HCT116 (cell line): ENCODE measurements around the gene GCN1. TPM values are rescaled to one million over a fixed set of nuclear protein-coding genes. Genes with fewer than 3 reads are reported as not detected.

Experiments used
- ATAC-seq: fragments of 200-7000 bp; cut with Tn5 transposase; 2 replicates; pipeline ENCODE4 v1.9.1; 2020; ENCODE audit warnings: mild to moderate bottlenecking, moderate library complexity
- BruUV-seq: library from RNA; stranded (reverse); fragments of 400-500 nt; replicated peaks from 2 replicates; lab custom pipeline; 2021; lab: Mats Ljungman, UMichigan
- CTCF ChIA-PET: fragments of 300-600 bp; sonication (Branson Sonifier 250); formaldehyde crosslinking; loops from one replicate; lab custom pipeline; 2021; ENCODE audit warnings: antibody characterized with exemption; lab: Charles Lee
- POLR2A ChIA-PET: fragments of 300-600, 350-600 bp; sonication (Branson Sonifier 250); formaldehyde crosslinking; loops from one replicate; lab custom pipeline; 2021; ENCODE audit warnings: antibody characterized with exemption; lab: Charles Lee
- RAD21 ChIA-PET, 2 experiments: fragments of 300-600 bp; sonication (Branson Sonifier 250); formaldehyde crosslinking; loops; one replicate each; lab custom pipeline; 2023; ENCODE audit warnings: low total read pairs in 2 of 2; ENCODE audit not compliant: uncharacterized antibody in 2 of 2, unreplicated experiment in 2 of 2, low non-redundant PET in 1 of 2; lab: Charles Lee
- DNase-seq: peaks from one replicate; pipeline ENCODE4 v3.0.0-alpha.2; 2010; ENCODE audit warnings: low read depth, low spot score
- H2AFZ ChIP-seq: fragments of 200-600 bp; shearing (Covaris generic), sonication (generic); 2 replicates; pipeline ENCODE4 v1.6.1; 2017; ENCODE audit warnings: low read depth, mixed run types, mixed read lengths, antibody characterized with exemption, low read length; ENCODE audit not compliant: poor library complexity, severe bottlenecking
- H3K27ac ChIP-seq: 2 replicates; pipeline ENCODE4 v1.5.1; 2012; ENCODE audit warnings: low read depth, low read length
- H3K27me3 ChIP-seq: fragments of 200-600 bp; sonication (generic); 2 replicates; pipeline ENCODE4 v1.6.1; 2016; ENCODE audit warnings: mixed run types, low read length, mixed read lengths; ENCODE audit not compliant: insufficient read depth
- H3K36me3 ChIP-seq, 2 experiments: fragments of 200-500 bp in 1 of 2; fragments of 200-600 bp in 1 of 2; sonication (Bioruptor generic) in 1 of 2; sonication (generic) in 1 of 2; 2 replicates each; pipeline versions ENCODE4 v1.5.1 to v1.6.1; 2014 to 2016; ENCODE audit warnings: low read length in 2 of 2, inconsistent platforms in 1 of 2, mixed read lengths in 1 of 2, mixed run types in 1 of 2; ENCODE audit not compliant: insufficient read depth in 2 of 2, control insufficient read depth in 1 of 2
- H3K4me1 ChIP-seq, 2 experiments: fragments of 200-600 bp in 1 of 2; sonication (generic) in 1 of 2; 2 replicates each; pipeline versions ENCODE4 v1.5.1 to v1.6.1; 2012 to 2017; ENCODE audit warnings: low read length in 2 of 2, inconsistent platforms in 1 of 2, mild to moderate bottlenecking in 1 of 2, mixed read lengths in 1 of 2, mixed run types in 1 of 2, moderate library complexity in 1 of 2; ENCODE audit not compliant: insufficient read depth in 2 of 2, control insufficient read depth in 1 of 2
- H3K4me2 ChIP-seq: fragments of 200-600 bp; sonication (generic); 2 replicates; pipeline ENCODE4 v1.6.1; 2017; ENCODE audit warnings: mixed run types, low read length, mixed read lengths
- H3K4me3 ChIP-seq, 2 experiments: fragments of 200-600 bp in 1 of 2; sonication (generic) in 1 of 2; replicated peaks in 1 of 2; 2 replicates each; pipeline ENCODE4 v1.5.1; 2011 to 2016; ENCODE audit warnings: low read length in 2 of 2, control low read depth in 1 of 2, low read depth in 1 of 2, mild to moderate bottlenecking in 1 of 2, mixed read lengths in 1 of 2, mixed run types in 1 of 2
- H3K79me2 ChIP-seq: fragments of 200-600 bp; sonication (generic); 2 replicates; pipeline ENCODE4 v1.6.1; 2017; ENCODE audit warnings: mild to moderate bottlenecking, mixed run types, low read length, moderate library complexity, mixed read lengths; ENCODE audit not compliant: insufficient read depth
- H3K9ac ChIP-seq: fragments of 200-600 bp; sonication (generic); 2 replicates; pipeline ENCODE4 v1.6.1; 2016; ENCODE audit warnings: low read length, mixed read lengths
- H3K9me2 ChIP-seq: fragments of 200-600 bp; sonication (generic), shearing (Covaris generic); 2 replicates; pipeline ENCODE4 v1.6.1; 2017; ENCODE audit warnings: mixed run types, mild to moderate bottlenecking, moderate library complexity; ENCODE audit not compliant: insufficient read depth
- H3K9me3 ChIP-seq, 2 experiments: fragments of 200-500 bp in 1 of 2; fragments of 200-600 bp in 1 of 2; sonication (Bioruptor generic) in 1 of 2; sonication (generic) in 1 of 2; 2 replicates each; pipeline ENCODE4 v1.6.1; 2014 to 2017; ENCODE audit warnings: low read length in 2 of 2, mixed read lengths in 2 of 2, inconsistent platforms in 1 of 2, low read depth in 1 of 2, mild to moderate bottlenecking in 1 of 2, mixed run types in 1 of 2, moderate library complexity in 1 of 2; ENCODE audit not compliant: control insufficient read depth in 1 of 2, insufficient read depth in 1 of 2
- H4K20me1 ChIP-seq: fragments of 200-600 bp; sonication (generic), shearing (Covaris generic); 2 replicates; pipeline ENCODE4 v1.6.1; 2017; ENCODE audit warnings: mixed run types, mild to moderate bottlenecking, moderate library complexity; ENCODE audit not compliant: insufficient read depth
- EZH2 ChIP-seq: fragments of 200-600 bp; sonication (generic); IDR thresholded peaks from 2 replicates; pipeline ENCODE4 v1.6.1; 2017; ENCODE audit warnings: antibody characterized with exemption, mixed run types
- EZH2phosphoT487 ChIP-seq: fragments of 200-600 bp; IDR thresholded peaks from 2 replicates; pipeline ENCODE4 v1.6.1; 2018; ENCODE audit warnings: antibody characterized with exemption, borderline replicate concordance
- FOSL1 ChIP-seq: IDR thresholded peaks from 2 replicates; pipeline ENCODE4 v1.6.1; 2012; ENCODE audit warnings: low read depth
- POLR2AphosphoS5 ChIP-seq: IDR thresholded peaks from 2 replicates; pipeline ENCODE4 v1.6.1; 2011; ENCODE audit warnings: mild to moderate bottlenecking, low read depth, low read length, moderate library complexity
- RAD21 ChIP-seq: IDR thresholded peaks from 2 replicates; pipeline ENCODE4 v1.6.1; 2012; ENCODE audit warnings: low read depth, mild to moderate bottlenecking
- SIN3A ChIP-seq: IDR thresholded peaks from 2 replicates; pipeline ENCODE4 v1.6.1; 2012; ENCODE audit warnings: low read depth
- SRF ChIP-seq: IDR thresholded peaks from 2 replicates; pipeline ENCODE4 v1.6.1; 2012; ENCODE audit warnings: low read depth
- TCF7L2 ChIP-seq: IDR thresholded peaks from 2 replicates; pipeline ENCODE4 v1.7.0; 2011; ENCODE audit warnings: borderline replicate concordance, inconsistent platforms; ENCODE audit not compliant: insufficient read depth, insufficient read length; ENCODE audit errors: extremely low read depth
- ZFX ChIP-seq: fragments of 450-650 bp; IDR thresholded peaks from 2 replicates; pipeline ENCODE4 v1.6.1; 2017
- ZNF274 ChIP-seq: fragments of 200-500 bp; sonication (Bioruptor generic); IDR thresholded peaks from 2 replicates; pipeline ENCODE4 v1.6.1; 2014; ENCODE audit warnings: mild to moderate bottlenecking, low read depth, low read length, inconsistent platforms
- intact Hi-C: fragments of 100-400 bp; cut with micrococcal nuclease; formaldehyde crosslinking; loops from 2 replicates; pipeline ENCODE4 v1.10.0; 2022
- total RNA-seq: library from RNA; stranded (reverse); gene quantifications from one replicate; pipeline ENCODE4 v1.2.1, GENCODE V29; 2021; ENCODE audit not compliant: unreplicated experiment
- TF ChIP-seq, protein P1 (sequence below): IDR thresholded peaks from 2 replicates; pipeline ENCODE4 v1.6.1; 2012
- TF ChIP-seq, protein P2 (sequence below): IDR thresholded peaks from 2 replicates; pipeline ENCODE4 v1.6.1; 2012; ENCODE audit warnings: low read depth

GCN1 gene
- total RNA-seq, 1 experiment from 2014 or later = 184 TPM

DNA sequence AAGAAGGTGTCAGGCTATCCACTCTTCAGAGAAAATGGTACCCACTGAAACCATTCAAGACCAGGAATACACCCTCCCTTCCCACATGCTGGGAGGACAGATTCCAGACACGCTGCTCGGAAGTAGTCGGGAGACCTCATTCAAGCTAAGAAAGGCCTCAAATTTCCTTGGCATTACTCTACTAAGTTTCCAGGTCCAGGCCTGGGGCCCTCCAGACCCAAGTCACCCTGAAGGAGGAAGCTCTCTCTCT is 33.5 kb upstream of the GCN1 start:
- peaks cover 8% of the 10 kb centered on the region; the same call in 1 of the 2 replicates for H4K20me1 ChIP-seq
- peaks cover 49 to 80% of the 10 kb centered on the region in 2 experiments for H3K4me1 ChIP-seq
- peaks cover 92% of the 10 kb centered on the region for H3K79me2 ChIP-seq
- H3K9me2 ChIP-seq = no peaks in the 10 kb centered on the region
- ChIA-PET CTCF (interaction anchor here (0.7 to 8.1 kb wide), 16 partner anchors 10 to 99 kb away, joined by 3 to 181 read pairs (median 6); partner anchors contain the start of genes PLA2G1B, PXN, RNU4-1 and RNU4-2), RAD21 (interaction anchor here (0.7 to 5.4 kb wide), 8 partner anchors 21 to 63 kb away, joined by 3 to 62 read pairs (median 4); partner anchors contain the start of genes PXN (in 2 of the 2), RPLP0 (in 2 of the 2) and RNU4-2 (in 1 of the 2)), POLR2A (interaction anchor here (1.1 to 8.9 kb wide), 6 partner anchors 10 to 63 kb away, joined by 4 to 394 read pairs (median 30); partner anchors contain the start of genes PXN, RNU4-1, RNU4-2 and RPLP0)
- H3K36me3 ChIP-seq = peaks cover 9 to 35% of the 10 kb centered on the region in 2 experiments; a peak in 3 of 4 replicates
- peak overlapping the region; percentile 95 for H3K4me2 ChIP-seq
- H3K9me3 ChIP-seq = no peaks in the 10 kb centered on the region
- peak overlapping the region; percentile 100 for H3K27ac ChIP-seq
- ATAC-seq (no peak), DNase-seq (no peak)
- peak overlapping the region in 1 of 2 experiments; percentile 58; a peak in 1 of 4 replicates for H3K4me3 ChIP-seq
- no peak overlapping the region for H2AFZ ChIP-seq
- H3K27me3 ChIP-seq = no peaks in the 10 kb centered on the region
- TF ChIP-seq POLR2AphosphoS5 (0 out of 2 replicates have a peak, but pooled peaks have one; percentile 6), ZNF274 (no peak), EZH2phosphoT487 (no peak)
- no TSS peak for BruUV-seq
- H3K9ac ChIP-seq = peak overlapping the region; percentile 87
- intact Hi-C loops = loop anchor here (1.0 kb wide), 2 partner anchors 37 to 63 kb away; partner anchors contain the start of genes PXN and RNU4-2

DNA sequence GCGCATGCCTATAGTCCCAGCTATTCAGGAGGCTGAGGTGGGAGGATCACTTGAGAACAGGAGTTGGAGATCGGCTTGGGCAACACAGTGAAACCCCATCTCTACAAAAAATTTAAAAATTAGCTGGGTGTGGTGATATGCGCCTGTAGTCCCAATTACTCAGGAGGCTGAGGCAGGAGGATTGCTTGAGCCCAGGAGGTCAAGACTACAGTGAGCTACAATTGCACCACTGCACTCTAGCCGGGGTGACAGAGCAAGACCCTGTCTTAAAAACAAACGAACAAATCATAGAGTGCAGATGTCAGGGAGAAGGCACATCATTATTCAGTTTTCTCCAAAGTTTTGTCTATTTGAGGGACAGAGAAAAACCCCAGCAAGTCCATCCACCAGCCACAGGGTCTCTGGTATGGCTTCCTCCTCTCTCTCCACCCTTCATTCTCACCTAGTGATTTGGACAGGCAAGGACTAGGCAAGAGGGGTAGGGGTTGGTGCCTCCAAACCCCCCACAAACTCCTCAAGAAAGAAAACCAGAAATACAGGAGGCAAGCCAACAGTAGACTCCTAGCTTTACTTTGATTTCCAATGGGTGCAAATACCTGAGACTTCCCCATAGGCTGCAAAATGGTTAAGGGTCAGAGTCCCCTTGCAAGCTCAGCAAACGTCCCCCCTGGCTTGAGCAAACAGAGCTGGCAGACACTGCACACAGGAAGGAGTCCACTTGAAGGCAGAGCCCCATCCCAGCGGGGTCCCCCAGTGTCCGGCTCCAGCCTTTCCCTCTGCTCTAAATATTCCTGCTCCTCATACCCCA is 32.9 kb upstream of the GCN1 start:
- intact Hi-C loops = loop anchor here (1.0 kb wide), 2 partner anchors 38 to 64 kb away; partner anchors contain the start of genes PXN and RNU4-2
- Histone ChIP-seq H3K9me2 (no peaks in the 10 kb centered on the region), H2AFZ (no peak overlapping the region), H3K9me3 (no peaks in the 10 kb centered on the region), H3K4me3 (no peak overlapping the region), H3K9ac (peak overlapping the region; percentile 87), H4K20me1 (peaks cover 8% of the 10 kb centered on the region; the same call in 1 of the 2 replicates), H3K4me2 (peak overlapping the region; percentile 95), H3K4me1 (peaks cover 44 to 75% of the 10 kb centered on the region in 2 experiments), H3K36me3 (peaks cover 14 to 40% of the 10 kb centered on the region in 2 experiments; a peak in 3 of 4 replicates), H3K27me3 (no peaks in the 10 kb centered on the region), H3K27ac (peak overlapping the region; percentile 100), H3K79me2 (peaks cover 87% of the 10 kb centered on the region)
- ChIA-PET CTCF (interaction anchor here (0.7 to 8.1 kb wide), 16 partner anchors 8 to 100 kb away, joined by 3 to 181 read pairs (median 6); partner anchors contain the start of genes PLA2G1B, PXN, RNU4-2 and RPLP0), RAD21 (interaction anchor here (0.7 to 5.4 kb wide), 8 partner anchors 22 to 64 kb away, joined by 3 to 62 read pairs (median 4); partner anchors contain the start of genes PXN (in 2 of the 2), RPLP0 (in 2 of the 2) and RNU4-2 (in 1 of the 2)), POLR2A (interaction anchor here (1.1 to 8.9 kb wide), 6 partner anchors 10 to 64 kb away, joined by 4 to 394 read pairs (median 30); partner anchors contain the start of genes PXN, RNU4-1, RNU4-2 and RPLP0)
- DNase-seq (no peak), ATAC-seq (no peak)
- no TSS peak for BruUV-seq
- TF ChIP-seq, protein P1, sequence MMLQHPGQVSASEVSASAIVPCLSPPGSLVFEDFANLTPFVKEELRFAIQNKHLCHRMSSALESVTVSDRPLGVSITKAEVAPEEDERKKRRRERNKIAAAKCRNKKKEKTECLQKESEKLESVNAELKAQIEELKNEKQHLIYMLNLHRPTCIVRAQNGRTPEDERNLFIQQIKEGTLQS = no peak
- TF ChIP-seq, protein P2, sequence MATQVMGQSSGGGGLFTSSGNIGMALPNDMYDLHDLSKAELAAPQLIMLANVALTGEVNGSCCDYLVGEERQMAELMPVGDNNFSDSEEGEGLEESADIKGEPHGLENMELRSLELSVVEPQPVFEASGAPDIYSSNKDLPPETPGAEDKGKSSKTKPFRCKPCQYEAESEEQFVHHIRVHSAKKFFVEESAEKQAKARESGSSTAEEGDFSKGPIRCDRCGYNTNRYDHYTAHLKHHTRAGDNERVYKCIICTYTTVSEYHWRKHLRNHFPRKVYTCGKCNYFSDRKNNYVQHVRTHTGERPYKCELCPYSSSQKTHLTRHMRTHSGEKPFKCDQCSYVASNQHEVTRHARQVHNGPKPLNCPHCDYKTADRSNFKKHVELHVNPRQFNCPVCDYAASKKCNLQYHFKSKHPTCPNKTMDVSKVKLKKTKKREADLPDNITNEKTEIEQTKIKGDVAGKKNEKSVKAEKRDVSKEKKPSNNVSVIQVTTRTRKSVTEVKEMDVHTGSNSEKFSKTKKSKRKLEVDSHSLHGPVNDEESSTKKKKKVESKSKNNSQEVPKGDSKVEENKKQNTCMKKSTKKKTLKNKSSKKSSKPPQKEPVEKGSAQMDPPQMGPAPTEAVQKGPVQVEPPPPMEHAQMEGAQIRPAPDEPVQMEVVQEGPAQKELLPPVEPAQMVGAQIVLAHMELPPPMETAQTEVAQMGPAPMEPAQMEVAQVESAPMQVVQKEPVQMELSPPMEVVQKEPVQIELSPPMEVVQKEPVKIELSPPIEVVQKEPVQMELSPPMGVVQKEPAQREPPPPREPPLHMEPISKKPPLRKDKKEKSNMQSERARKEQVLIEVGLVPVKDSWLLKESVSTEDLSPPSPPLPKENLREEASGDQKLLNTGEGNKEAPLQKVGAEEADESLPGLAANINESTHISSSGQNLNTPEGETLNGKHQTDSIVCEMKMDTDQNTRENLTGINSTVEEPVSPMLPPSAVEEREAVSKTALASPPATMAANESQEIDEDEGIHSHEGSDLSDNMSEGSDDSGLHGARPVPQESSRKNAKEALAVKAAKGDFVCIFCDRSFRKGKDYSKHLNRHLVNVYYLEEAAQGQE = no peak
- no peak for TF ChIP-seq RAD21
- no peak for TF ChIP-seq SIN3A
- no peak for TF ChIP-seq EZH2phosphoT487
- no peak for TF ChIP-seq ZFX
- TF ChIP-seq ZNF274 = no peak
- TF ChIP-seq TCF7L2 = no peak
- TF ChIP-seq SRF = no peak
- no peak for TF ChIP-seq EZH2
- no peak for TF ChIP-seq FOSL1
